HG03196 (cell line): Measurements from ENCODE around the gene IRF4.
A peak's percentile ranks its signal among the peaks of the same experiment; 100 is the strongest.

Experiments
- ATAC-seq: cut with Tn5 transposase; IDR thresholded peaks from one replicate; pipeline ENCODE4 v1.9.1; 2021; ENCODE audit not compliant: unreplicated experiment

Gene IRF4

DNA sequence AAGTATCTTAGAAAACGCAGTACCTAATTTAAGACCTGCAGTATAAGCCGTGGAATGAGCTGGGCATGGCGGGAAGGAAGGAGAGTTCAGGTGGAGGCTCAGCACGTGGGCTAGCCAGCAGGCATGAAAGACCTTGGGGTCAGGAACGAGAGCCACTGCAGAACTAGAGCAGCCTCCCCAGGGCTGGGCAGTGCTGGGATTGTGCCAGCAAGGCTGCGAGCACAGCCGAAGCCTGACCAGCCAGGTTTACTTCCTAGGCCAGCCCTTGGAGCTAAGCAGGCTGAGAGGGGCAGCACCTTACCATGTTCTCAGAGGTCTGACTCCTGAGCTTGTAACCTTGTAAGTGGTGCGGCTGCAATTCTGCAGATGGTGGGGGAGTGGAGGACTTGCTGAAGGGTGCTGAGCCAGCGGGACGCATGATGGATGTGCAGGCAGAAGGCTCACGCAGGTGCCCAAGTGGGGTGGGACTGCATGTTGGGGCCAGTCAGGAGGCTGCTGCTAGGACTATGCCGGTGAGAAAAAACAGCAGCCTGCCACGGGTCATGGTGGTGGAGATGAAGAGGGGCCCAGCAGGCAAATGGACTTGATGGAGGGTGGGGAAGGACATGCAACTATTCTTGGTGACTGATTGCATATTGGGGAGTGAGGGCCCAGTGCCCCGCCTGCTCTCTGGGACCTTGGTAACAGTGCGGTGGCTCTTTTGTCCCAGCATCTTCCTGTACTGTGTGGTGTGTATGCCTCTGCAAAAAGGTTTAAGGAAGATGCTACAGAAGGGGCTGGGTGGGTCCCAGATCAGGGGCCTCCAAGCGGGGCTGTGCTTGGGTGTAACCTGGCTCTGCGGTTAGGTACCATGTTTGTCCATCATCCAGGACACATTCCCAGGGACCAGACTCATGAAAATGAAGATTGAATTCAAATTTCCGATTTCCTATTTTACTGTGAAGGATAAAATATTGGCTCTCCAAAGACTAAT lies 37.6 kb upstream of the IRF4 start:
- ATAC-seq: no peak

DNA sequence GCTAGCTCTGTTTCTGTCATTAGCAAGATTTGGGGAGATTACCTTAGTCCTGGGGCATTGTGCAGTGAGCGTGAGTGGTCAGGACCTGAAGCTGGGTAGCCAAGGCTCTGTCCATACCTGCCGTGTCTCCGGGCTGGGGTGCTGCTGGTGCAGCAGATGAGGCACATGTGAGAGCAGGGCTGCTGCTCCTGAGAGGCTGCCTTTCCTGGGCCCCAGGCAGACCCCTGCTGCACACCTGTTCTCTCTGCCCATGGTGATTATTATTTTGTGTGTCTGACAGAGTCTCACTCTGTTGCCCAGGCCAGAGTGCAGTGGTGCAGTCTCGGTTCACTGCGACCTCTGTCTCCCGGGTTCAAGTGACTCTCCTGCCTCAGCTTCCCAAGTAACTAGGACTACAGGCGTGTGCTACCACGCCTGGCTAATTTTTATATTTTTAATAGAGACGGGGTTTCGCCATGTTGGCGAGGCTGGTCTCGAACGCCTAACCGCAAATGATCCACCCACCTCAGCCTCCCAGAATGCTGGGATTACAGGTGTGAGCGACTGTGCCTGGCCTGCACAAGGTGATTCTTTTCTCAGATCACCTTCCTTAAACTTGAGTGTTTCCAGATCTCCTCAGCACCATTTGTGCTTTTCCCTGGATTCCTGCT lies 36.8 kb upstream of the IRF4 start:
- no peak for ATAC-seq

GRCh38 chr6:355373-356208 lies 36.0 kb upstream of the IRF4 start:
- ATAC-seq: no peak

DNA sequence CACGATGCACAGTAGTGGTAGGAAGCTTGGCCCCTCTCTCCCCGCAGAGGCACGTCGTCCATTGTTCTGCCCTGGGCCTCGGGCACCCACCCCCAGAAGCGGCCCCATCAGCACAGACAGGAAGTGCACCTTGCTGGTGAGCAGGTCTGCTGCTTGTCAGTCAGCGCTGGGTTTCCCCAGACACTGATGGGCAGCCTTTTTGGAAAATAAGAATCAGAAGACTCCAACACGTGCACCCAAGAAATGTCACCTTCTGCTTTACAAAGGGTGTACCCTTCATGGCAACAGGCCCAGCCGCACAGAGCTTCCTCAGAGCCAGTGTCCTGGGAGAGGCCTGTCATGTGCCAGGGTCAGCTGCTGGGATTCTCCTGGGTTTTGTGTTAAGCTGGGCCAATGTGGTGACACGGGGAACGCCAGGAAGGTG lies 34.7 kb upstream of the IRF4 start:
- peak; percentile 38 for ATAC-seq

GRCh38 chr6:357261-357790 lies 34.2 kb upstream of the IRF4 start:
- ATAC-seq: peak; percentile 3

- no peak for ATAC-seq
Observed at GRCh38 chr6:357791-358341, 33.7 kb upstream of the IRF4 start.

GRCh38 chr6:358432-358831 lies 33.1 kb upstream of the IRF4 start:
- ATAC-seq: no peak

- ATAC-seq: no peak
Observed at GRCh38 chr6:358847-359246, 32.7 kb upstream of the IRF4 start.

DNA sequence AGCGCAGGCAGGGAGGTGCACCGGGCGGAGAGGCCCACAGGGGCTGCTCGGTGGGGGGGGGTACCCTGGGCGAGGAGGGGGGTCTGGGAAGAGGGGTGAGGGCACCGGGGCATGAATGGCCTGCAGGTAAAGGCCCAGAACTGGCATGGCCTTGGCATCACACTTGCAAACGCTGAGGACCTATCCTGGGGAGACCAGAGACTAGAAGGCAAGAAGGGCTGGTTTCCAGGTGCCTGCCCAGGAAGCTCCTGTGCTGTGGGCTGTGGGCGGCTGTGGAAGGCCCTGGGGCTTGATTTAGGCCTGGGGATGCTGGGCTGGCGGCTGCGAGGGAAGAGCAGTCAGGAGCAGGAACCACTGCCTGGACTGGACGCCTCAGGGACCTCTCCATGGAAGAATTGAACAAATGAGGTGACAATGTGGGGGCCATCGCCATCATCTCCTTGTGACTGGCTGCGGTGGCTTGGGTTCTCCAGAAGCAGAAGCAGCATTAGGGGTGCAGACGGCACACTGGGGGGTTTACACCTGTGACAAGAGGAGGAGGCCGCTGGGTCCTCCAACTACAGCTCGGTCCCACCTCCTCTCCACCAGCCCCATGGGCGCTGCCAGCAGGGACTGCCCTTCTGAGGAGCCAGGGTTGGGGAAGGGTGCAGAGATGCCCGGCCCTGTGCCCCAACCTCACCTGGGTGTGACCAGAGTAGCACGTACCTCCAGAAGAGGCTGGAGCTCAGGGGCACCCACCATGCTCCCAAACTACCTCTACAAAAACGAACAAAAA lies 32.1 kb upstream of the IRF4 start:
- no peak for ATAC-seq

DNA sequence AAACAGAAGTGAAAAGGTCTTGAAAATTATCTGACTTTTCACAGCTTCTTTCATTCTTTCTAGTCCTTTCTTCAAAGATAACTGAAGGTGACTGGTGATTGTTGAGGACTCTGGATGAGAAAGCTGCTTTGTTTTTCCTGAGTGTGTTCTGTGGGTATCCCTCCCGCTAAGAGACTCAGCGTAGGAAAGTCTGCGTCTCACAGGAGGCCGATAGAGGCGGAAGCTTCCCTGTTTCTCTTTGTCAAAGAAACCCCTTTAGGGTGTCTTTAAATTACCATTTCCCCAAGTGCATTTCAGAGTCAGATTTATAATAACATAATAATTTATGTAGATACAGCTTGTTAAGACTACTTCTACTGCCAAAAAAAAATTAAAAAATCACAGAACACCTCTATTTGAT lies 31.2 kb upstream of the IRF4 start:
- no peak for ATAC-seq

GRCh38 chr6:360764-361373 lies 30.7 kb upstream of the IRF4 start:
- ATAC-seq: no peak

DNA sequence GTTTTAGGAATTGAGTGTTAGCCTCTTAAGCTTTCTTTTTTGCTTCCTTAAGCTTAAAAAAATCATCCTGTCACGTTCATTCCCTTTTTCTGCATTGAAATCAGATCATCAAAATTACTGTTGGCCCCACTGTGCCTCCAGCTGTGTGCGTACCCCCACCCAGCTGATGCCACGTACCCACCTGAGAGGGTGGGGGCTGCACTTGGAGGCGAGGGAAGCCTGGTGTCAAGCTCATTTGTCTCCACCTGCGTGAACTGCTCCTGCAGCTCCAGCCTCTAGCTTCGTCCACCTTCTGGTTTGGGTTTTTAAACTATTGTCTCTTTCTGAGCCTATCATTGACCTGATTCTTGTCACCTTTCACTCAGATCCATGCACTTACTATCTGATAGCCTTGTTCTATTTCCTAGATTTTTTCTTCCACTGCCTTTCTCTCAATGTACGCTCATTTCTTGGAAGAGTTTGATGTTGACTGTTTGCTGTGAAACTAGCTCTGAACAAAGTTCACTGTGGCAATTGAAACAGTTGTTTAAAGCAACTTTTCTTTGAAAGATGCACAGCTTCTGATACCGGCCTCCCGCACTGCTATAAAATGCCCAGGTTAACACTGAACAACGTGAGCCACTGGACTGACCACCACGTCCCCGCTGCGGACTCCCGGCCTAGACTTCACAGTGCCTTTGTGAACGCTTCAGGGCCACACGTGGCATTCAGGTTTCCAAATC lies 30.0 kb upstream of the IRF4 start:
- no peak for ATAC-seq

- no peak for ATAC-seq
Observed at GRCh38 chr6:362231-362923, 29.2 kb upstream of the IRF4 start.

- ATAC-seq: no peak
Observed at GRCh38 chr6:362924-363249, 28.7 kb upstream of the IRF4 start.

- ATAC-seq: no peak
Observed at GRCh38 chr6:363291-363690, 28.3 kb upstream of the IRF4 start.

GRCh38 chr6:363909-364308 lies 27.6 kb upstream of the IRF4 start:
- no peak for ATAC-seq

DNA sequence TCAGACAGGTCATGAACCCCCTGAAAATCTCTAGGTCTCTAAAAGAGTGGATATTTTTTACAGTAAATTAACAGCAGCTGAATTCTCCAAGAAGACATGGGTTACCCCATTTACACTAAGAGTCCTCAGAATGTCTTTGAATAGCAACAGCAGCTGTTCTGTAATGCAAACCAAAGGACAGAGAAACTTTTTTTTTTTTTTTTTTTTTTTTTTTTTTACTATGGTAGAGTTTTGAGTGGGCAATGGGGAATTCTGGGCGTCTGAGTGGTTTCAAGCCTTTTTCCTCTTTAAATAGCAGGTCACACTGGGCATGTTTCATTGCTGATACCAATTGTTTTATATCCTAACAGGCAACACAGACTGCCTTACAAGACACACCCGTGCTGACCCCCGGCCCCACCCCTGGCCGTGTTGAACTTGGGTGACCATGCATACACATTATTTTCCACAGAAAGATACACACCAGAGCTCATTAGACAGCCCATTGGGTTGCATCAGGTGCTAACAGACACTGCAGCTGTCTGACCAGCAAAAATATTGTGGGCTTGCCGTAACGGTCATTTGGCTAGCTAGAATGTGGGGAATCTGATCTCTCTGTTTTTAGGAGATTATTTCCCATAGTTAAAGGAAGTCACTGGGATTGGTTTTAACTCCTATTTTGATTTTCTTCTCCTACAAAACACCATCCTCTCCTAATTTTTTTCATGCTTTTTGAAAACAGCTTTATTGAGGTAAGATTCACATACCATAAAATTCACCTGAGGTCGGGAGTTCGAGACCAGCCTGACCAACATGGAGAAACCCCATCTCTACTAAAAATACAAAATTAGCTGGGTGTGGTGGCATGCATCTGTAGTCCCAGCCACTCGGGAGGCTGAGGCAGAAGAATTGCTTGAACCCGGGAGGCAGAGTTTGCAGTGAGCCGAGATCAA lies 26.7 kb upstream of the IRF4 start:
- peak; percentile 39 for ATAC-seq

DNA sequence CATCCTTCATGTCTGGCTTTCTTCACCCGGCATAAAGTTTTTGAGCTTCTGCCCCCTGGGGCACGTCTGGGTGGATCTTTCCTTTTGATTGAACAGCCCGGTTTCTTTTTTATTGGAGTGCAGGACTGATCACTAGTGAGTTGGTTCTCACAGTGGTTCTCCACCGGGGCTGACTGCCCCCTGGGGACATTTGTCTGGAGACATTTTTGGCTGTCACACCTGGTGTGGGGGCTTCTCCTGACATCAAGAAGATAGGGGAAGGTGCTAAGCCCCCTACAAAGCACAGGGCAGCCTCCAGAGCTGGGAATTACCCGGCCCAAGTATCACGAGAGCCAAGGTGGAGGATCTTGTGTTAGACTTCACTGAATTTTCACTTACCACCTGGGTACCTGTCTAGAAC lies 25.7 kb upstream of the IRF4 start:
- no peak for ATAC-seq
